HepG2 (cell line): Measurements from ENCODE around the gene IL2RA. TPM values are rescaled to one million over a fixed set of nuclear protein-coding genes. Genes with fewer than 3 reads are reported as not detected.

Experiments
- GTF2F1 ChIP-seq: fragments of 150-350 bp; IDR thresholded peaks from 2 replicates; pipeline ENCODE4 v1.6.1; 2014; ENCODE audit warnings: low read length
- MAFG ChIP-seq: sonication (generic); formaldehyde crosslinking; IDR thresholded peaks from 2 replicates; pipeline ENCODE4 v1.5.1; 2020; ENCODE audit warnings: mild to moderate bottlenecking, missing genetic modification reagents
- MIXL1 ChIP-seq: IDR thresholded peaks from 2 replicates; pipeline ENCODE4 v1.6.1; 2016
- MZF1 ChIP-seq: sonication (generic); formaldehyde crosslinking; IDR thresholded peaks from 2 replicates; pipeline ENCODE4 v1.8.1; 2023; ENCODE audit warnings: mild to moderate bottlenecking, missing genetic modification reagents, borderline replicate concordance
- PCBP1 ChIP-seq: fragments of 200-400 bp; formaldehyde crosslinking; IDR thresholded peaks from 2 replicates; pipeline ENCODE4 v1.6.1; 2017; ENCODE audit warnings: mild to moderate bottlenecking, low read depth, low read length, borderline replicate concordance
- SP5 ChIP-seq: IDR thresholded peaks from 2 replicates; pipeline ENCODE4 v1.6.1; 2016; ENCODE audit warnings: low read depth, borderline replicate concordance
- ZFP82 ChIP-seq: sonication (generic); formaldehyde crosslinking; IDR thresholded peaks from 2 replicates; pipeline ENCODE4 v1.5.1; 2020; ENCODE audit warnings: mild to moderate bottlenecking, missing genetic modification reagents, borderline replicate concordance
- ZNF317 ChIP-seq: sonication (generic); formaldehyde crosslinking; IDR thresholded peaks from 2 replicates; pipeline ENCODE4 v1.5.0; 2020; ENCODE audit warnings: mild to moderate bottlenecking, missing genetic modification reagents
- ZNF484 ChIP-seq: sonication (generic); formaldehyde crosslinking; IDR thresholded peaks from 2 replicates; pipeline ENCODE4 v1.5.1; 2020; ENCODE audit warnings: mild to moderate bottlenecking, low read depth, missing genetic modification reagents, borderline replicate concordance
- ZNF790 ChIP-seq: sonication (generic); formaldehyde crosslinking; IDR thresholded peaks from 2 replicates; pipeline ENCODE4 v1.8.0; 2022; ENCODE audit warnings: missing genetic modification reagents, mild to moderate bottlenecking, borderline replicate concordance
- polyA plus RNA-seq, 8 experiments: library from polyadenylated mRNA; depleted of rRNA in 3 of 8; stranded (reverse) in 7 of 8; unstranded in 1 of 8; fragments of >200 nt; fragmentation: Illumina TruSeq in 4 of 8; extraction: Trizol in 4 of 8; gene quantifications; 2 replicates each; pipeline versions ENCODE4 v1.2.1 to v1.2.3, GENCODE V29; 2011 to 2016; ENCODE audit warnings: low read depth in 4 of 8, missing spikeins in 1 of 8, mixed read lengths in 1 of 8; ENCODE audit not compliant: insufficient read depth in 1 of 8
- total RNA-seq, 5 experiments: library from RNA; depleted of rRNA; stranded (reverse); fragments of >200 nt; fragmentation: Illumina TruSeq; extraction: Trizol; gene quantifications; 2 replicates each; pipeline ENCODE4 v1.2.3, GENCODE V29; 2016; ENCODE audit warnings: low read depth in 1 of 5
- TF ChIP-seq, protein P1 (sequence below): sonication (generic); formaldehyde crosslinking; IDR thresholded peaks from 2 replicates; pipeline ENCODE4 v1.4.0; 2020; ENCODE audit warnings: missing genetic modification reagents
- TF ChIP-seq, protein P2 (sequence below): sonication (generic); formaldehyde crosslinking; IDR thresholded peaks from 2 replicates; pipeline ENCODE4 v1.4.0; 2020; ENCODE audit warnings: missing genetic modification reagents
- TF ChIP-seq, protein P3 (sequence below): IDR thresholded peaks from 2 replicates; pipeline ENCODE4 v1.6.1; 2018; ENCODE audit warnings: missing genetic modification reagents, mild to moderate bottlenecking, missing compliant biosample characterization
- TF ChIP-seq, protein P4 (sequence below): sonication (generic); formaldehyde crosslinking; IDR thresholded peaks from 2 replicates; pipeline ENCODE4 v1.4.0; 2020; ENCODE audit warnings: missing genetic modification reagents, mild to moderate bottlenecking, borderline replicate concordance
- TF ChIP-seq, protein P5 (sequence below): IDR thresholded peaks from 2 replicates; pipeline ENCODE4 v1.6.1; 2018; ENCODE audit warnings: missing genetic modification reagents

The IL2RA gene
- total and polyA plus RNA-seq, 2 of the 13 experiments (the other 11 are each of a cell fraction or from before 2014, with no cell fraction given): not detected

DNA sequence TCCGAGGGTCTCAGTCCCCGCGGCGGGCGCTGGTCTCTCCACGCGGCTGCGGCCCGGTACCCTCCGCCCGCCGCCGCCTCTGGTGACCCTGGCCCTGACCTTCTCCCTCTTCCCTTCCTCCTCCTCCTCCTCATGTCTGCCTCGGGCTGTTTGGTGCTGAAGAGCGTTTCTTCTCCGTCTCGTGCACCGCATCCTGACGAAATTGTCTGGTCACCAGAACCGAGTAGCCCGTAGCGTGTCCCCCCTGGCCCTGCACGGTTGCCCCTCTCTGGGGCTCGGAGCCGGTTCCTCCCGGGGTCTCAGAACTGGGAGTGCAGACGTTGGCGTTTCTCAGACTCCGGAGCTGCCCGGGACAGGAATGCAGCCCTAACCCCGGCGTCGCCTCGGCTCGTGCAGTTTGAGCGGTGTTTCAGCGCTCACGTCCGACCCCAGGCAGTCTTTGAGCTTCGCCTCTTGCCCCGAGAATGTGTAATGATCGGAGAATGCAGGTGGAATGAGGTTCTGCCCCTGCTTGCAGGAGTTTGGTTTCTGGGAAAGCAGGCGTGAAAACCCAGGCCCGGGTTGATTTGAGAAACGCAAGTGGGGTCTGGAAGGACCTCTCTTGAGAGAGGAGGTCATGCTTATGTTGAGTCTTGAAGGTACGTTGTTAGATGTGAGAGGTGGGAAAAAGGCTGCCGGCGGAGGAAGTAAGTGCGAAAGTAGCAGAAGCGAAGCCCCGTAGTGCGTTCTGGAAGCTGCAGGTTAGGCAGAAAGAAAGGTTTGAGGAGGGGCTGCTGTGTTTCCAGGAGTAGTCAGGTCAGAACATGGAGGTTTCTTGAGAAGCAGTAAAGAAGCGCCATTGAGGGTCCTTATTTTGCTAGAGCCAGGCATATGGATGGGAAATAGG is 27.4 kb upstream of the IL2RA start (continued):
- TF ChIP-seq PCBP1: no peak
- TF ChIP-seq, protein P1, sequence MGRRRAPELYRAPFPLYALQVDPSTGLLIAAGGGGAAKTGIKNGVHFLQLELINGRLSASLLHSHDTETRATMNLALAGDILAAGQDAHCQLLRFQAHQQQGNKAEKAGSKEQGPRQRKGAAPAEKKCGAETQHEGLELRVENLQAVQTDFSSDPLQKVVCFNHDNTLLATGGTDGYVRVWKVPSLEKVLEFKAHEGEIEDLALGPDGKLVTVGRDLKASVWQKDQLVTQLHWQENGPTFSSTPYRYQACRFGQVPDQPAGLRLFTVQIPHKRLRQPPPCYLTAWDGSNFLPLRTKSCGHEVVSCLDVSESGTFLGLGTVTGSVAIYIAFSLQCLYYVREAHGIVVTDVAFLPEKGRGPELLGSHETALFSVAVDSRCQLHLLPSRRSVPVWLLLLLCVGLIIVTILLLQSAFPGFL (CRISPR knock-in tag): no peak
- no peak for TF ChIP-seq ZNF790 (CRISPR knock-in tag)
- no peak for TF ChIP-seq SP5 (CRISPR knock-in tag)
- TF ChIP-seq, protein P2, sequence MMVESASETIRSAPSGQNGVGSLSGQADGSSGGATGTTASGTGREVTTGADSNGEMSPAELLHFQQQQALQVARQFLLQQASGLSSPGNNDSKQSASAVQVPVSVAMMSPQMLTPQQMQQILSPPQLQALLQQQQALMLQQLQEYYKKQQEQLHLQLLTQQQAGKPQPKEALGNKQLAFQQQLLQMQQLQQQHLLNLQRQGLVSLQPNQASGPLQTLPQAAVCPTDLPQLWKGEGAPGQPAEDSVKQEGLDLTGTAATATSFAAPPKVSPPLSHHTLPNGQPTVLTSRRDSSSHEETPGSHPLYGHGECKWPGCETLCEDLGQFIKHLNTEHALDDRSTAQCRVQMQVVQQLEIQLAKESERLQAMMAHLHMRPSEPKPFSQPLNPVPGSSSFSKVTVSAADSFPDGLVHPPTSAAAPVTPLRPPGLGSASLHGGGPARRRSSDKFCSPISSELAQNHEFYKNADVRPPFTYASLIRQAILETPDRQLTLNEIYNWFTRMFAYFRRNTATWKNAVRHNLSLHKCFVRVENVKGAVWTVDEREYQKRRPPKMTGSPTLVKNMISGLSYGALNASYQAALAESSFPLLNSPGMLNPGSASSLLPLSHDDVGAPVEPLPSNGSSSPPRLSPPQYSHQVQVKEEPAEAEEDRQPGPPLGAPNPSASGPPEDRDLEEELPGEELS (CRISPR knock-in tag): no peak
- TF ChIP-seq, protein P3, sequence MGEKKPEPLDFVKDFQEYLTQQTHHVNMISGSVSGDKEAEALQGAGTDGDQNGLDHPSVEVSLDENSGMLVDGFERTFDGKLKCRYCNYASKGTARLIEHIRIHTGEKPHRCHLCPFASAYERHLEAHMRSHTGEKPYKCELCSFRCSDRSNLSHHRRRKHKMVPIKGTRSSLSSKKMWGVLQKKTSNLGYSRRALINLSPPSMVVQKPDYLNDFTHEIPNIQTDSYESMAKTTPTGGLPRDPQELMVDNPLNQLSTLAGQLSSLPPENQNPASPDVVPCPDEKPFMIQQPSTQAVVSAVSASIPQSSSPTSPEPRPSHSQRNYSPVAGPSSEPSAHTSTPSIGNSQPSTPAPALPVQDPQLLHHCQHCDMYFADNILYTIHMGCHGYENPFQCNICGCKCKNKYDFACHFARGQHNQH (CRISPR knock-in tag): no peak
- TF ChIP-seq MIXL1: no peak
- no peak for TF ChIP-seq MAFG (CRISPR knock-in tag)
- TF ChIP-seq, protein P4, sequence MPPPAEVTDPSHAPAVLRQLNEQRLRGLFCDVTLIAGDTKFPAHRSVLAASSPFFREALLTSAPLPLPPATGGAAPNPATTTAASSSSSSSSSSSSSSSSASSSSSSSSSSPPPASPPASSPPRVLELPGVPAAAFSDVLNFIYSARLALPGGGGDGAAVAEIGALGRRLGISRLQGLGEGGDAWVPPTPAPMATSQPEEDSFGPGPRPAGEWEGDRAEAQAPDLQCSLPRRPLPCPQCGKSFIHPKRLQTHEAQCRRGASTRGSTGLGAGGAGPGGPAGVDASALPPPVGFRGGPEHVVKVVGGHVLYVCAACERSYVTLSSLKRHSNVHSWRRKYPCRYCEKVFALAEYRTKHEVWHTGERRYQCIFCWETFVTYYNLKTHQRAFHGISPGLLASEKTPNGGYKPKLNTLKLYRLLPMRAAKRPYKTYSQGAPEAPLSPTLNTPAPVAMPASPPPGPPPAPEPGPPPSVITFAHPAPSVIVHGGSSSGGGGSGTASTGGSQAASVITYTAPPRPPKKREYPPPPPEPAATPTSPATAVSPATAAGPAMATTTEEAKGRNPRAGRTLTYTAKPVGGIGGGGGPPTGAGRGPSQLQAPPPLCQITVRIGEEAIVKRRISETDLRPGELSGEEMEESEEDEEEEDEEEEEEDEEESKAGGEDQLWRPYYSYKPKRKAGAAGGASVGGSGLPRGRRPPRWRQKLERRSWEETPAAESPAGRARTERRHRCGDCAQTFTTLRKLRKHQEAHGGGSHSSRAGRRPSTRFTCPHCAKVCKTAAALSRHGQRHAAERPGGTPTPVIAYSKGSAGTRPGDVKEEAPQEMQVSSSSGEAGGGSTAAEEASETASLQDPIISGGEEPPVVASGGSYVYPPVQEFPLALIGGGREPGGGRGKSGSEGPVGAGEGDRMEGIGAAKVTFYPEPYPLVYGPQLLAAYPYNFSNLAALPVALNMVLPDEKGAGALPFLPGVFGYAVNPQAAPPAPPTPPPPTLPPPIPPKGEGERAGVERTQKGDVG (CRISPR knock-in tag): 0 out of 2 replicates have a peak, but pooled peaks have one; percentile 32
- TF ChIP-seq MZF1 (CRISPR knock-in tag): no peak
- no peak for TF ChIP-seq GTF2F1
- TF ChIP-seq, protein P5, sequence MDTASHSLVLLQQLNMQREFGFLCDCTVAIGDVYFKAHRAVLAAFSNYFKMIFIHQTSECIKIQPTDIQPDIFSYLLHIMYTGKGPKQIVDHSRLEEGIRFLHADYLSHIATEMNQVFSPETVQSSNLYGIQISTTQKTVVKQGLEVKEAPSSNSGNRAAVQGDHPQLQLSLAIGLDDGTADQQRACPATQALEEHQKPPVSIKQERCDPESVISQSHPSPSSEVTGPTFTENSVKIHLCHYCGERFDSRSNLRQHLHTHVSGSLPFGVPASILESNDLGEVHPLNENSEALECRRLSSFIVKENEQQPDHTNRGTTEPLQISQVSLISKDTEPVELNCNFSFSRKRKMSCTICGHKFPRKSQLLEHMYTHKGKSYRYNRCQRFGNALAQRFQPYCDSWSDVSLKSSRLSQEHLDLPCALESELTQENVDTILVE (CRISPR knock-in tag): no peak
- TF ChIP-seq ZNF484 (CRISPR knock-in tag): no peak
- peak; percentile 42; the same call in 1 of the 2 replicates for TF ChIP-seq ZNF317
- 0 out of 2 replicates have a peak, but pooled peaks have one; percentile 75 for TF ChIP-seq ZFP82 (CRISPR knock-in tag)
